HG03108 (cell line): Measurements from ENCODE around the gene SLC52A1.
"Not testable (repeated sequence)": the region's sequence is repeated elsewhere in the genome, so short reads cannot be mapped to it uniquely, and the experiment has no call there.

Source experiments
- ATAC-seq: cut with Tn5 transposase; IDR thresholded peaks from one replicate; pipeline ENCODE4 v1.9.1; 2021; ENCODE audit warnings: moderate library complexity; ENCODE audit not compliant: unreplicated experiment

The SLC52A1 gene

GRCh38 chr17:5031365-5032082, 3.7 kb downstream of the SLC52A1 start:
- ATAC-seq, result peak; percentile 63

- not testable (repeated sequence) for ATAC-seq
Observed at GRCh38 chr17:5030168-5030567, 5.1 kb downstream of the SLC52A1 start.

- ATAC-seq, result no peak
Observed at GRCh38 chr17:5027916-5028315, 7.3 kb downstream of the SLC52A1 start.

GRCh38 chr17:5027299-5027698, 7.9 kb downstream of the SLC52A1 start:
- ATAC-seq, result no peak

- no peak for ATAC-seq
Observed at GRCh38 chr17:5024604-5025003, 10.6 kb downstream of the SLC52A1 start.

GRCh38 chr17:5023588-5024147, 11.6 kb downstream of the SLC52A1 start:
- no peak for ATAC-seq

GRCh38 chr17:5022171-5022711, 13.0 kb downstream of the SLC52A1 start:
- no peak for ATAC-seq

GRCh38 chr17:5020502-5021023, 14.7 kb downstream of the SLC52A1 start:
- no peak for ATAC-seq

- ATAC-seq, result no peak
Observed at GRCh38 chr17:5019475-5019956, 15.7 kb downstream of the SLC52A1 start.

- ATAC-seq, result no peak
Observed at GRCh38 chr17:5014357-5014756, 20.9 kb downstream of the SLC52A1 start.

GRCh38 chr17:5011928-5012327, 23.3 kb downstream of the SLC52A1 start:
- ATAC-seq, result peak; percentile 70

GRCh38 chr17:5003214-5003867, 31.9 kb downstream of the SLC52A1 start:
- ATAC-seq, result no peak

- no peak for ATAC-seq
Observed at GRCh38 chr17:5002121-5002788, 33.0 kb downstream of the SLC52A1 start.

- ATAC-seq, result no peak
Observed at GRCh38 chr17:5000237-5000639, 35.0 kb downstream of the SLC52A1 start.

GRCh38 chr17:4999430-5000093, 35.7 kb downstream of the SLC52A1 start:
- ATAC-seq, result no peak

- no peak for ATAC-seq
Observed at GRCh38 chr17:4998732-4999429, 36.3 kb downstream of the SLC52A1 start.

- ATAC-seq, result no peak
Observed at GRCh38 chr17:4998027-4998731, 37.0 kb downstream of the SLC52A1 start.

GRCh38 chr17:4997302-4998026, 37.8 kb downstream of the SLC52A1 start, which contains the start of the genes INCA1 and KIF1C:
Gene INCA1, minus strand, starts transcription at chr17:4997522. Its CDS starts 3,085 bp downstream, at chr17:4994437.
Gene KIF1C, plus strand, starts transcription at chr17:4997950. Its CDS starts 2,297 bp downstream, at chr17:5000247.
- peak; percentile 88 for ATAC-seq
